SK-N-SH (cell line): ENCODE data around the gene KAT2A. TPM values are rescaled to one million over a fixed set of nuclear protein-coding genes. Genes with fewer than 3 reads are reported as not detected.

Experiments
- CTCF ChIA-PET: fragments of 300-600, 350-600 bp; formaldehyde crosslinking; extraction: SDS; loops from one replicate; lab custom pipeline; 2021; lab: Yijun Ruan, JAX
- POLR2A ChIA-PET: fragments of 350-600 bp; sonication (Branson Sonifier 250); formaldehyde crosslinking; extraction: SDS; loops from one replicate; lab custom pipeline; 2020; ENCODE audit warnings: antibody characterized with exemption, inconsistent platforms; lab: Yijun Ruan, JAX
- DNase-seq: peaks from one replicate; pipeline ENCODE4 v3.0.0; 2012
- H2AFZ ChIP-seq: fragments of 200-600 bp; sonication (generic); 2 replicates; pipeline ENCODE4 v1.8.1; 2016; ENCODE audit warnings: antibody characterized with exemption, mild to moderate bottlenecking, low read depth
- H3F3A ChIP-seq: fragments of 200-600 bp; sonication (generic); replicated peaks from 2 replicates; pipeline ENCODE3; 2016; ENCODE audit warnings: antibody characterized with exemption, mild to moderate bottlenecking; ENCODE audit not compliant: insufficient read depth
- H3K27ac ChIP-seq, 2 experiments: fragments of 200-500 bp in 1 of 2; fragments of 200-600 bp in 1 of 2; sonication (Bioruptor generic) in 1 of 2; sonication (generic), shearing (Covaris generic) in 1 of 2; 2 replicates each; pipeline versions ENCODE4 v1.5.1 to v1.6.1; 2014 to 2016; ENCODE audit warnings: low read depth in 2 of 2, inconsistent platforms in 1 of 2, low read length in 1 of 2, mild to moderate bottlenecking in 1 of 2, mixed read lengths in 1 of 2
- H3K27me3 ChIP-seq: fragments of 200-600 bp; sonication (generic), shearing (Covaris generic); 2 replicates; pipeline ENCODE4 v1.6.1; 2016; ENCODE audit warnings: mixed run types; ENCODE audit not compliant: insufficient read depth
- H3K36me3 ChIP-seq, 2 experiments: fragments of 200-500 bp in 1 of 2; fragments of 200-600 bp in 1 of 2; sonication (Bioruptor generic) in 1 of 2; sonication (generic) in 1 of 2; replicated peaks in 1 of 2; 2 replicates each; pipeline versions ENCODE3 to v1.5.1; 2014 to 2016; ENCODE audit warnings: low read length in 1 of 2, mild to moderate bottlenecking in 1 of 2; ENCODE audit not compliant: insufficient read depth in 2 of 2, control insufficient read depth in 1 of 2
- H3K4me1 ChIP-seq, 2 experiments: fragments of 200-500 bp in 1 of 2; fragments of 200-600 bp in 1 of 2; sonication (Bioruptor generic) in 1 of 2; sonication (generic), shearing (Covaris generic) in 1 of 2; 2 replicates each; pipeline versions ENCODE4 v1.5.1 to v1.6.1; 2014 to 2016; ENCODE audit warnings: low read depth in 1 of 2, low read length in 1 of 2, mixed run types in 1 of 2; ENCODE audit not compliant: insufficient read depth in 2 of 2, control insufficient read depth in 1 of 2
- H3K4me2 ChIP-seq: fragments of 200-600 bp; sonication (generic), shearing (Covaris generic); 2 replicates; pipeline ENCODE4 v1.6.1; 2017; ENCODE audit warnings: mixed run types
- H3K4me3 ChIP-seq, 2 experiments: fragments of 200-500 bp in 1 of 2; fragments of 200-600 bp in 1 of 2; sonication (Bioruptor generic) in 1 of 2; sonication (generic), shearing (Covaris generic) in 1 of 2; 2 replicates each; pipeline versions ENCODE4 v1.5.1 to v1.8.1; 2014 to 2016; ENCODE audit warnings: low read depth in 2 of 2, inconsistent platforms in 1 of 2, low read length in 1 of 2, mild to moderate bottlenecking in 1 of 2, mixed read lengths in 1 of 2, moderate library complexity in 1 of 2
- H3K79me2 ChIP-seq: fragments of 200-600 bp; sonication (generic); 2 replicates; pipeline ENCODE4 v1.8.1; 2017; ENCODE audit warnings: mild to moderate bottlenecking; ENCODE audit not compliant: insufficient read depth
- H3K9ac ChIP-seq: fragments of 200-600 bp; sonication (generic); 2 replicates; pipeline ENCODE4 v1.6.1; 2017; ENCODE audit warnings: mixed run types
- H3K9me2 ChIP-seq: fragments of 200-600 bp; sonication (generic); 2 replicates; pipeline ENCODE4 v1.6.1; 2017; ENCODE audit warnings: mixed run types
- H3K9me3 ChIP-seq: fragments of 200-600 bp; sonication (generic); 2 replicates; pipeline ENCODE4 v1.6.1; 2017; ENCODE audit warnings: mixed run types, mild to moderate bottlenecking, moderate library complexity
- H4K20me1 ChIP-seq: fragments of 200-600 bp; sonication (generic); 2 replicates; pipeline ENCODE4 v1.6.1; 2017; ENCODE audit warnings: mild to moderate bottlenecking, mixed run types; ENCODE audit not compliant: insufficient read depth
- CHD2 ChIP-seq: fragments of 150-350 bp; IDR thresholded peaks from 2 replicates; pipeline ENCODE4 v1.6.1; 2018; ENCODE audit warnings: low read length; ENCODE audit not compliant: partially characterized antibody
- EP300 ChIP-seq, 2 experiments: IDR thresholded peaks; 2 replicates each; pipeline versions ENCODE4 v1.4.0 to v1.6.1; 2012; ENCODE audit warnings: borderline replicate concordance in 1 of 2, low read depth in 1 of 2, low read length in 1 of 2
- FOSL2 ChIP-seq: IDR thresholded peaks from 2 replicates; pipeline ENCODE4 v1.4.0; 2012; ENCODE audit warnings: low read depth, mild to moderate bottlenecking, moderate library complexity, borderline replicate concordance
- FOXM1 ChIP-seq: IDR thresholded peaks from 2 replicates; pipeline ENCODE4 v1.4.0; 2012; ENCODE audit warnings: low read depth, mild to moderate bottlenecking
- JUND ChIP-seq: IDR thresholded peaks from 2 replicates; pipeline ENCODE4 v1.4.0; 2012
- MEF2A ChIP-seq: IDR thresholded peaks from 2 replicates; pipeline ENCODE4 v1.4.0; 2012; ENCODE audit warnings: low read depth, borderline replicate concordance
- NFIC ChIP-seq: IDR thresholded peaks from 2 replicates; pipeline ENCODE4 v1.4.0; 2012; ENCODE audit warnings: borderline replicate concordance
- NRF1 ChIP-seq: IDR thresholded peaks from 2 replicates; pipeline ENCODE4 v1.6.1; 2012; ENCODE audit warnings: low read depth, mild to moderate bottlenecking, low read length
- POLR2AphosphoS5 ChIP-seq: IDR thresholded peaks from 2 replicates; pipeline ENCODE4 v1.6.1; 2012; ENCODE audit warnings: low read depth, low read length
- RAD21 ChIP-seq: IDR thresholded peaks from 2 replicates; pipeline ENCODE4 v1.6.1; 2012; ENCODE audit warnings: mild to moderate bottlenecking, low read length
- RXRA ChIP-seq: IDR thresholded peaks from 2 replicates; pipeline ENCODE4 v1.4.0; 2012; ENCODE audit warnings: low read depth, mild to moderate bottlenecking, borderline replicate concordance
- SMC3 ChIP-seq: IDR thresholded peaks from 2 replicates; pipeline ENCODE4 v1.6.1; 2012; ENCODE audit warnings: low read depth, low read length, improper control_type of control experiment
- TCF12 ChIP-seq: IDR thresholded peaks from 2 replicates; pipeline ENCODE4 v1.4.0; 2012
- TEAD4 ChIP-seq: IDR thresholded peaks from 2 replicates; pipeline ENCODE4 v1.4.0; 2012; ENCODE audit warnings: mild to moderate bottlenecking, borderline replicate concordance; ENCODE audit not compliant: insufficient read depth
- WGBS: methylation state at CpG from one replicate; pipeline ENCODE4 v1.1.6; 2017; ENCODE audit warnings: low lambda C conversion rate; 5-methylcytosine and 5-hydroxymethylcytosine counted together
- polyA plus RNA-seq, 3 experiments: library from polyadenylated mRNA; depleted of rRNA; stranded (reverse); fragments of >200 nt; gene quantifications; 2 replicates each; pipeline ENCODE4 v1.2.3, GENCODE V29; 2012
- TF ChIP-seq, protein P1 (sequence below): fragments of 150-350 bp; IDR thresholded peaks from 2 replicates; pipeline ENCODE4 v1.6.1; 2016; ENCODE audit warnings: mild to moderate bottlenecking, low read depth, low read length
- TF ChIP-seq, protein P2 (sequence below): IDR thresholded peaks from 2 replicates; pipeline ENCODE4 v1.6.1; 2012; ENCODE audit warnings: mild to moderate bottlenecking, low read depth, low read length, moderate library complexity
- TF ChIP-seq, protein P3 (sequence below): IDR thresholded peaks from 2 replicates; pipeline ENCODE4; 2012
- TF ChIP-seq, protein P4 (sequence below): fragments of 200-600 bp; sonication (generic); IDR thresholded peaks from 2 replicates; pipeline ENCODE4 v1.6.1; 2017; ENCODE audit warnings: antibody characterized with exemption, mild to moderate bottlenecking, moderate library complexity
- TF ChIP-seq, protein P5 (sequence below): fragments of 150-350 bp; IDR thresholded peaks from 2 replicates; pipeline ENCODE4 v1.6.1; 2017; ENCODE audit warnings: antibody characterized with exemption, low read length, low read depth, borderline replicate concordance

Gene KAT2A
- polyA plus RNA-seq, 1 of the 3 experiments (the other 2 are of a cell fraction), result 45.1 TPM

DNA sequence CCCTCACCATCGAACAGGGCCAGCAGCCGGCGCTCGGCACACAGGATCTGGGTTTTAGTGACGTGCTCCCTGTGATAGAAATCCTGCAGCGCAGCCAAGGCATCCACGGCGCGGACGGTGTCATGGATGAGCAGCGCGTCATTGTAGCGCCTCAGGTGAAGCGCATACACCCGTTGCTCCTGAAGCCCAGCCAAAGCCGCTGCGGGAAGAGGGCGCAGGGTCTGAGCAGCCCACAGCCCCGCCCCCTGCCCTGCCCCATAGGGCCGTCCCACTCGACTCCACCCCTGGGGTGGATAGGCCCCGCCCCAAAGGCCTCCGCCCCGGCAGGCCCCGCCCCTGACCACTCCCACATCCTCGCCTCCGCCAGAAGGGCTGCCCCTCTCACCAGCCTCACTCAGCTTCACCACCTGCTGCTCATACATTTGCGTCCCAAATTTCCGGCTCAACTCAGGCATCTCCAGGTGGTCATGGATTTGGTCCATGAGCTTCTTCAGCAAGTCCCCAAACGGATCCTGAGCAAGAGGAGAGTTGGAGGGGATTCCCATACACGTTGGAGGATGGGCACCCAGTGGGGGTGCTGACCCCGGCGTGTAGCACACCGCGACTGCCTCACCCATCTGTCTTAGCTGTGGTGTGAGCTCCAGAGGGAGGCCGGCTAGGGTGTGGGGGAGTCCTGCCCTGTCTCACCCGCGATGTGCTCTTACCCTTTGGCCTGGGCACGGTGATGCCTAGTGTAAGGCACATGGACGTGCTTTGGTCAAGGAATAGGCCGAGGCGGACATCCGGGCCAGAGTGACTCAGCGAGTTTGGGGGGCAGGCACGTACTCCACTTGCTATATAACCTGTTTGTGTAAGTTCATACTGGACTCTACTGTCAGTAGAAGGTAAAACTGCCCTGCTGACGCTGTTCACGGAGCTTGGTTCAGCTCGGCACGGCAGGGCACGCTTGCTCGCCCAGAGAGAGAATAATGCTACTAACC, 13.3 kb downstream of the KAT2A start:
- H3K9me2 ChIP-seq, result no peaks in the 10 kb centered on the region
- ChIA-PET POLR2A (interaction anchor here (0.5 to 0.9 kb wide), 3 partner anchors 32 to 122 kb away, joined by 3 to 4 read pairs (median 3); no protein-coding TSS in a partner anchor), CTCF (interaction anchor here (1.3 to 29.9 kb wide), 7 partner anchors 8 to 148 kb away, joined by 3 to 496 read pairs (median 6); partner anchors contain the start of genes DNAJC7, NKIRAS2 and ZNF385C)
- no peak overlapping the region for H3K9ac ChIP-seq
- H3K79me2 ChIP-seq, result no peaks in the 10 kb centered on the region
- H2AFZ ChIP-seq, result peak overlapping the region; percentile 86; the same call in 1 of the 2 replicates
- peaks cover 0 to 11% of the 10 kb centered on the region in 2 experiments; a peak in 1 of 4 replicates for H3K4me1 ChIP-seq
- no peaks in the 10 kb centered on the region for H3F3A ChIP-seq
- peak; percentile 100 for DNase-seq
- no peaks in the 10 kb centered on the region for H3K27me3 ChIP-seq
- H3K36me3 ChIP-seq, result no peaks in the 10 kb centered on the region
- H3K4me2 ChIP-seq, result peak overlapping the region; percentile 87
- no peaks in the 10 kb centered on the region for H3K9me3 ChIP-seq
- 71% methylated on average over 24 of the region's 51 CpGs for WGBS
- peak overlapping the region; percentile 41 to 59 for H3K4me3 ChIP-seq
- H3K27ac ChIP-seq, result no peak overlapping the region
- TF ChIP-seq, protein P1, sequence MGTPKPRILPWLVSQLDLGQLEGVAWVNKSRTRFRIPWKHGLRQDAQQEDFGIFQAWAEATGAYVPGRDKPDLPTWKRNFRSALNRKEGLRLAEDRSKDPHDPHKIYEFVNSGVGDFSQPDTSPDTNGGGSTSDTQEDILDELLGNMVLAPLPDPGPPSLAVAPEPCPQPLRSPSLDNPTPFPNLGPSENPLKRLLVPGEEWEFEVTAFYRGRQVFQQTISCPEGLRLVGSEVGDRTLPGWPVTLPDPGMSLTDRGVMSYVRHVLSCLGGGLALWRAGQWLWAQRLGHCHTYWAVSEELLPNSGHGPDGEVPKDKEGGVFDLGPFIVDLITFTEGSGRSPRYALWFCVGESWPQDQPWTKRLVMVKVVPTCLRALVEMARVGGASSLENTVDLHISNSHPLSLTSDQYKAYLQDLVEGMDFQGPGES, result no peak
- TF ChIP-seq FOSL2, result no peak
- TF ChIP-seq SMC3, result no peak
- TF ChIP-seq CHD2, result no peak
- TF ChIP-seq, protein P2, sequence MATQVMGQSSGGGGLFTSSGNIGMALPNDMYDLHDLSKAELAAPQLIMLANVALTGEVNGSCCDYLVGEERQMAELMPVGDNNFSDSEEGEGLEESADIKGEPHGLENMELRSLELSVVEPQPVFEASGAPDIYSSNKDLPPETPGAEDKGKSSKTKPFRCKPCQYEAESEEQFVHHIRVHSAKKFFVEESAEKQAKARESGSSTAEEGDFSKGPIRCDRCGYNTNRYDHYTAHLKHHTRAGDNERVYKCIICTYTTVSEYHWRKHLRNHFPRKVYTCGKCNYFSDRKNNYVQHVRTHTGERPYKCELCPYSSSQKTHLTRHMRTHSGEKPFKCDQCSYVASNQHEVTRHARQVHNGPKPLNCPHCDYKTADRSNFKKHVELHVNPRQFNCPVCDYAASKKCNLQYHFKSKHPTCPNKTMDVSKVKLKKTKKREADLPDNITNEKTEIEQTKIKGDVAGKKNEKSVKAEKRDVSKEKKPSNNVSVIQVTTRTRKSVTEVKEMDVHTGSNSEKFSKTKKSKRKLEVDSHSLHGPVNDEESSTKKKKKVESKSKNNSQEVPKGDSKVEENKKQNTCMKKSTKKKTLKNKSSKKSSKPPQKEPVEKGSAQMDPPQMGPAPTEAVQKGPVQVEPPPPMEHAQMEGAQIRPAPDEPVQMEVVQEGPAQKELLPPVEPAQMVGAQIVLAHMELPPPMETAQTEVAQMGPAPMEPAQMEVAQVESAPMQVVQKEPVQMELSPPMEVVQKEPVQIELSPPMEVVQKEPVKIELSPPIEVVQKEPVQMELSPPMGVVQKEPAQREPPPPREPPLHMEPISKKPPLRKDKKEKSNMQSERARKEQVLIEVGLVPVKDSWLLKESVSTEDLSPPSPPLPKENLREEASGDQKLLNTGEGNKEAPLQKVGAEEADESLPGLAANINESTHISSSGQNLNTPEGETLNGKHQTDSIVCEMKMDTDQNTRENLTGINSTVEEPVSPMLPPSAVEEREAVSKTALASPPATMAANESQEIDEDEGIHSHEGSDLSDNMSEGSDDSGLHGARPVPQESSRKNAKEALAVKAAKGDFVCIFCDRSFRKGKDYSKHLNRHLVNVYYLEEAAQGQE, result no peak
- TF ChIP-seq NRF1, result no peak
- TF ChIP-seq, protein P3, sequence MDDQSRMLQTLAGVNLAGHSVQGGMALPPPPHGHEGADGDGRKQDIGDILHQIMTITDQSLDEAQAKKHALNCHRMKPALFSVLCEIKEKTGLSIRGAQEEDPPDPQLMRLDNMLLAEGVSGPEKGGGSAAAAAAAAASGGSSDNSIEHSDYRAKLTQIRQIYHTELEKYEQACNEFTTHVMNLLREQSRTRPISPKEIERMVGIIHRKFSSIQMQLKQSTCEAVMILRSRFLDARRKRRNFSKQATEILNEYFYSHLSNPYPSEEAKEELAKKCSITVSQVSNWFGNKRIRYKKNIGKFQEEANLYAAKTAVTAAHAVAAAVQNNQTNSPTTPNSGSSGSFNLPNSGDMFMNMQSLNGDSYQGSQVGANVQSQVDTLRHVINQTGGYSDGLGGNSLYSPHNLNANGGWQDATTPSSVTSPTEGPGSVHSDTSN, result no peak
- no peak for TF ChIP-seq EP300 (IDR thresholded peaks at IDR 0.05; ENCODE audit: borderline replicate concordance in 1 of 2, low read depth in 1 of 2, low read length in 1 of 2)
- TF ChIP-seq RAD21, result no peak
- no peak for TF ChIP-seq TCF12
- TF ChIP-seq, protein P4, sequence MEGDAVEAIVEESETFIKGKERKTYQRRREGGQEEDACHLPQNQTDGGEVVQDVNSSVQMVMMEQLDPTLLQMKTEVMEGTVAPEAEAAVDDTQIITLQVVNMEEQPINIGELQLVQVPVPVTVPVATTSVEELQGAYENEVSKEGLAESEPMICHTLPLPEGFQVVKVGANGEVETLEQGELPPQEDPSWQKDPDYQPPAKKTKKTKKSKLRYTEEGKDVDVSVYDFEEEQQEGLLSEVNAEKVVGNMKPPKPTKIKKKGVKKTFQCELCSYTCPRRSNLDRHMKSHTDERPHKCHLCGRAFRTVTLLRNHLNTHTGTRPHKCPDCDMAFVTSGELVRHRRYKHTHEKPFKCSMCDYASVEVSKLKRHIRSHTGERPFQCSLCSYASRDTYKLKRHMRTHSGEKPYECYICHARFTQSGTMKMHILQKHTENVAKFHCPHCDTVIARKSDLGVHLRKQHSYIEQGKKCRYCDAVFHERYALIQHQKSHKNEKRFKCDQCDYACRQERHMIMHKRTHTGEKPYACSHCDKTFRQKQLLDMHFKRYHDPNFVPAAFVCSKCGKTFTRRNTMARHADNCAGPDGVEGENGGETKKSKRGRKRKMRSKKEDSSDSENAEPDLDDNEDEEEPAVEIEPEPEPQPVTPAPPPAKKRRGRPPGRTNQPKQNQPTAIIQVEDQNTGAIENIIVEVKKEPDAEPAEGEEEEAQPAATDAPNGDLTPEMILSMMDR, result no peak
- no peak for TF ChIP-seq RXRA
- no peak for TF ChIP-seq NFIC
- TF ChIP-seq FOXM1, result no peak
- TF ChIP-seq POLR2AphosphoS5, result no peak
- TF ChIP-seq, protein P5, sequence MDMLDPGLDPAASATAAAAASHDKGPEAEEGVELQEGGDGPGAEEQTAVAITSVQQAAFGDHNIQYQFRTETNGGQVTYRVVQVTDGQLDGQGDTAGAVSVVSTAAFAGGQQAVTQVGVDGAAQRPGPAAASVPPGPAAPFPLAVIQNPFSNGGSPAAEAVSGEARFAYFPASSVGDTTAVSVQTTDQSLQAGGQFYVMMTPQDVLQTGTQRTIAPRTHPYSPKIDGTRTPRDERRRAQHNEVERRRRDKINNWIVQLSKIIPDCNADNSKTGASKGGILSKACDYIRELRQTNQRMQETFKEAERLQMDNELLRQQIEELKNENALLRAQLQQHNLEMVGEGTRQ, result no peak
- TF ChIP-seq MEF2A, result no peak
- TF ChIP-seq TEAD4, result no peak
- TF ChIP-seq JUND, result no peak
- no peaks in the 10 kb centered on the region for H4K20me1 ChIP-seq
